Measurements from ENCODE around the gene REN.

The REN gene

DNA sequence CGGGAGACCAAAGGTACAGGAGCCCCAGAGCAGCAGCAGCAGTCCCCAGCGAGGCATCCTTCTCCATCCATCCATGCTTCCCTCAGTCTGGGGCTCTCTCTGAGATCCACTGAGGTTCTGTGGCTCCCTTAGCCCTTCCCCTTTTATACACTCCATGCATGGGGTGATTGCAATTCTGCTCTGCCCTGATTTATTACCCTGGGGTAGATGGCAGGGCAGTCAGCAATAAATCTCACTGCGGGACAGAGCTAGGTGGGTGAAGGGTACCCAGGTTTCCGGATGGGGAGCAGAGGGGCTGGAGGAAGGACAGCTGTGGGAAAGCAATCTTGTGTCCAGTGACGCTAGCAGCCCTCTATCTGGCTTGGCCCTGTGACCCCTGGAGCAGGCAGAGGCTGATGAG, at the start of gene REN:
Gene REN, minus strand, starts transcription at position 119 of the 400 bp plus-strand sequence. Its CDS starts 44 bp downstream, at position 75.
- no peak for DNase-seq (ENCODE audit: low spot score)

GRCh38 chr1:204213668-204214662, 47.8 kb upstream of the REN start, which contains the start of gene GOLT1A:
Gene GOLT1A (minus strand): TSS chr1:204213988. CDS start chr1:204213906, 82 bp downstream.
- DNase-seq (ENCODE audit: low spot score) (peak; percentile 64), FAIRE-seq (no peak)

More for the DNA sequence above, at the start of gene REN:
- FAIRE-seq, result no peak

DNA sequence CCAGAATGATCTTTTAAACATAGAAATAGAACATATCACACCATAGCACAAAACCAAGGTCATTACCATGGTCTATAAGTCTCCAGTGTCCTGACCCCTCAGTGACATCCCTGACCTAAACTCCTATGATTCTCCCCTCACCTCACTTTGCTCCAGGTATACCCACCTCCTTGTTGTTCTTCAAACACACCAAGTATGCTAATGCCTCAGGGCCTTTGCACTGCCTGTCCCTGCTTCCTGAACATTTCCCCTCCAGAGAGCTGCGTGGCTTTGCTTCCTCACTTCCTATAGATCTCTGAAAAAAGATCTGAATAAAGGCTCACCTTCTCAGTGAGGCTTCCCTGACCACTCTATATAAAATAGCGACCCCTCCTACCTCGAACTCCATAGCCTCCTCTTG, 46.6 kb upstream of the REN start:
- no peak for FAIRE-seq
- DNase-seq (ENCODE audit: low spot score), result no peak

GRCh38 chr1:204211046-204211445, 44.9 kb upstream of the REN start:
- FAIRE-seq, result no peak
- no peak for DNase-seq (ENCODE audit: low spot score)

- DNase-seq (ENCODE audit: low spot score) (peak; percentile 86), FAIRE-seq (peak; percentile 44)
These were observed 41.0 kb upstream of the REN start for GRCh38 chr1:204207136-204207616.

GRCh38 chr1:204206121-204206520, 40.0 kb upstream of the REN start:
- DNase-seq (ENCODE audit: low spot score), result no peak
- FAIRE-seq, result no peak

- FAIRE-seq (no peak), DNase-seq (ENCODE audit: low spot score) (no peak)
These were observed 39.3 kb upstream of the REN start for GRCh38 chr1:204205486-204205885.

- FAIRE-seq, result no peak
- DNase-seq (ENCODE audit: low spot score), result no peak
These were observed 38.8 kb upstream of the REN start for GRCh38 chr1:204204944-204205343.

DNA sequence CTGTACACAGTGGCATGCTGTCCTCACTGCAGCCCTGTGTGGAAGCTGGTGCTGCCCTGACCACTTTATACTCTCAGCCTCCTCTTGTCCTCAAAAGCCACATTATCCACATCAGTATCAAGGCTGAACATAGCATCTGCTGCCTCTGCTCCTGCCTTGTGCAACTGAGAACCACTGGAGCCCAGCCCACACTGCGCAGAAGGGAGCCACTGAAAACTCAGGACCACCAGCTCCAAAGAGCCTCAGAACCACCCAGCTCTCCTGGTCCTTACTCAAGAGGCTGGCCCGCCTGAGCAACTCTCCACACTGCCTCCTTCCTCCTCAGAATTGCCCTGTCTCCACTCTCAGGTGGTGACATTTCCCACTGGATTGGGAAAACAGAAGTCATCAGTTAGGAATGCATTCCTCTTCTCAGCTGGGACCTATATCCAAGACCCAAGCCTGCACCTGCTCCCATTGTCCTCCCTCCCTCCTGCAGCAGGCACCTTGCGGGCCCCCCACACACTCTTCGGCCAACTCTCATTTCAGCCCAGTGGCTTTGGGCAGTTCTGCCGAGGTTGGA, 37.1 kb upstream of the REN start:
- DNase-seq (ENCODE audit: low spot score) (peak; percentile 73), FAIRE-seq (no peak)

DNA sequence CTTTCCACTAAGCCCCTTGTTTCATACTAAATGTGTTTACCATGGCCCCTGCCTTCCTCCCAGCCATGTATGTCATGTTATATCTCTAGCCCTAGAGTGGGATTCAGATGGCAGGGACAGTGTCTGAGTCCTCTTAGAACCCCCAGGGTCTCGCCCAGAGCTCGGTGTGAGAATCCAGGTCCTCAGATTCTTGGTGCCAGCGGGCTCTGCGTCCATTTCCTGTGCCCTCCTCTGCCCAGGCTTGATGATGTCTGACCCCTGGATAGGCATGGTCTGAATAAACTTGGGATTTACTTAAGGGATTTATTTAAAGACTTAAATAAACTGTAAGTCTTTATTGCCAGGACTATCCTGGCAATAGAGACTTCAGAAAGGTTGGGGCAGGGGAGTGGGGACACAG, 36.3 kb upstream of the REN start:
- FAIRE-seq (no peak), DNase-seq (ENCODE audit: low spot score) (no peak)

DNA sequence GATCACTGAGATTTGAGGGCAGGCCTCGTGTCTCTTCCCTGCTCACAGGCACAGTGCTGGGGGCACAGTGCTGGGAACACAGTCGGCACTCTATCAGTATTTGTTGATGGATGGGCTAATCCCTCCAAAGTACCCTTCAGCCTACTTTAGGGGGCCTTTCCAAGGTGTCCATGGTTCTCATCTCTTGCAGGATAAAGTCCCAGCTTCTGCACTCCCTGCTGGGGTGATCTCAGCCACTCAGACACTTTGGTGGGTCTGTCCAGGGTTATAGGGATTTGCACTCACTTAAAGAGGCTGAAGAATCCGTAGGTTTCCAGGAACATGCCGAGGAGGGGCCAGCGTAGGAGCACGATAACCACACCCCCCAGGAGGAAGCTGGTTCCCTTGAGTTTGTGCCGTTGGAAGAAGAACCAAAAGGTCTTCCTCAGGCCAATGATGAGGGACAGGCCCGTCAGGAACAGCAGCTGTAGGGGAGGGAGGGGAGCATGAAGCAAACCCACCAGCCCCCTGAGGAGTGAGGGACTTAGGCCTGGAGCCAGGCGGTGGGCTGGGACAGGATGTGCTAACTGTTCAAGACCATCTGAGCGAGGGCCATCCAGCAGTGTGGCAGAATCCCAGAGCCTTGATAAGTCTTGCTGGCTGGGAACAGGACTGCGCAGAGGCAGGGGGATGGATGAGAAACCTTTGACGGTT, 35.4 kb upstream of the REN start:
- DNase-seq (ENCODE audit: low spot score) (no peak), FAIRE-seq (no peak)

DNA sequence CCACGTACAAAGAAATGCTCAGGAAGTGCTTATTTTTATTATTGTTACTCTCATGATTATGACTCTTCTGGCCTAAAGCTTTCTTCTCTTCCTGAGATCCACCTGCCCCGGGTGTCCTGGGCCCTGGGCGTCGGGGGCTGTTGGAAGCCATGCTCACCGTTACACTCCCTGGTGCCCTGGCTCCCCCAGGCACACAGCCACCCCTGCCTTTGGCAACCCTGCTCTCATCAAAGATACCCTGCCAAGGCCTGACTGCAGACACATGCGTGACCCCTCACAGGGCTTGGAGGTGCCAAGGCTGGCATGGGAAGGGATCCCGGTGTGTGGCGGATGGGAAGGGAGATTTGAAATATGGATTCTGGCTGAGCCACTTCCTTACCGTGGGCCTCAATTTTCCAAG, 33.4 kb upstream of the REN start:
- FAIRE-seq, result no peak
- DNase-seq (ENCODE audit: low spot score), result no peak

- FAIRE-seq, result peak; percentile 63
These were observed 32.5 kb upstream of the REN start for GRCh38 chr1:204198348-204199340.

DNA sequence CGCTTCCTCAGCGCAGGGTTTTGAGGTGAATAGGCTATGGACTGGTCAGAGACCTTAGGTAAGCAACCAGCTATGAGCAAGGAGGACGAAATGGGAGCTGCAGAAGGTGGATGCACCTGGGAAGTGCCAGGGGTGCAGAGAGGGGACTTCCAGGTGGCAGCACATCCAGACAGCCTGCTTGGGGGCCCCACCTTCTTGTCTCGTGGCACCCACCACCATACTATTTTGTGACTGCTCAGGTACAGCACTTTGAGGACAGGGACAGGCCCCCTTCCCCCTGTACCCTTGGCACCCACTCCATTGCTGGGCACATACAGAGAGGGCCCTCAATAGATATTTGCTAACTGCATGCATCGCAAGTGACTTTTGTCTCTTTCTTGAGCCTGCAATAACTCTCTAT, 30.9 kb upstream of the REN start:
- peak; percentile 9 for FAIRE-seq
- DNase-seq (ENCODE audit: low spot score), result no peak

More at GRCh38 chr1:204198348-204199340, 32.5 kb upstream of the REN start:
- peak; percentile 86 for DNase-seq (ENCODE audit: low spot score)

DNA sequence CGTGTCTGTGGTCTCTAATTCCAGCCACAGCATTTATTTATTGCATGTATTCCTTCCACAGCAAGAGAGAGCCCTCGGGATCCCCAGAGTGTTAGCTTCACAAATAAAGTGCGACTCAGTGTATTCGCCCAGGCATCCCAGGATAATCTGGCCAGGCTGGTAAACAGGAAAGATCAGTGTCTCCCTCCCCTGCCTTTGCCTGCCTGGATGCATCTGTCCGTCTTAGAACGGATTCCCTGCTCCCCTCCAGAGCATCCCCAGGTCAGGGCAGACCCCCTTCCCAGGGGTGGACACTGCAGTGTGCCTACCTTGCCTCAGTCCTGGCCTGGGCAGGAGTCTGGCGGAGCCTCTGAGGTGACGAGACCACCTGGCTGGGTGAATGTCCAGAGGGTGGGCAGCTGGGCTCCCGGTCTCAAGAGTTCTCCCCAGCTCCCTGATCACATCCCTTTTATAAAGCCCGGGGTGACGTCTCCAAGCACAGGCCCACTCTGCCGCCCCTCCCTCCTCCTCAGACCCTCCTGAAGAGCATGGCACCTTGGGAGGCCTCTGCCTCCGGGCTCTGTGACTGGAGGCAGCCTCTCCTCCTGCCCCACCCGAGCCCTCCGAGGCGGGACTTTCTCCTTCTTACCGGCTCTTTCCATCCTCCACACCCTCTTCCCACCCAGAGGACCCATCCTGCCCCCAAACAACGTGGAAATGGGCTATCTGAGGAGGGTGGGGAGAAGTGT, 30.1 kb upstream of the REN start, which contains the start of gene KISS1:
Gene KISS1, minus strand, starts transcription at position 424 of the 728 bp plus-strand sequence. CDS start 3,615 bp downstream, outside the sequence.
- DNase-seq (ENCODE audit: low spot score) (no peak), FAIRE-seq (peak; percentile 67)

DNA sequence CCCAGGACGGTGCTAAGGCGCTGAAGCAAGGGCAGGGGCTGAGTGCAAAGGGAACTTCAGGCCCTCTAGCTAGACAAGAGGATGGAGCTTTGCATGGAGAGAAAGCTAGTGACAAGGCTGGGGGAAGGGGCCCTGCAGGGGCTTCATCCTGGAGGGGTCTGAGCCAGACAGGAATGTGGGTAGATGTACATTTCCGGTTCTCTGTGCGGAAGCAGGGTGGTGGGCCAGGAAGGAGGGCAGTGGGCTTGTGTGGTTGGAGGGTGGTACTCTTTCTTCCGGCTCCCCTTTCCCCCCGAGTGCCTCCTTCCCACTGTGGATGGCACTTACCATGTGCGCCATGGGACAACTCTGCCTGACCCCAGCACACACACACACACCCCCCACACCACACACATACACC, 28.6 kb upstream of the REN start:
- FAIRE-seq, result no peak
- no peak for DNase-seq (ENCODE audit: low spot score)

DNA sequence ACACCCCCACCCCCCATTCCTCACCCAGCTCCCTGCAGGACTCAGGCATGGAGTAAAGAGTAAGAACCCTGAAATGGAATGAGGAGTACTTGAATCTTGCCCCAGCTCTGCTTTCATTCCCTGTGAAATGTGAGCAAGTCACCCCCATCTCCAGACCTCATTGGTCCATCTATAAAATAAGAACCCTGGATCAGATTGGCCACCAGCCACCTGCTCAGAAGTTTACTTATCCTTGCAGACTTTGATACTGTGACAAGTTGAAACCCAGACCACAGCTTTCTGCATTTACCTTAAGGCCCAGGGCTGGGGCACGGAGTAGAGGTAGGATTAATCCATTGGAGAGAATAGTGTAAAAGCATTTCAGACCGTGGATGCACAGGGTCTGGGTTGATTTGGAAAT, 27.9 kb upstream of the REN start:
- FAIRE-seq, result no peak
- no peak for DNase-seq (ENCODE audit: low spot score)

- DNase-seq (ENCODE audit: low spot score) (no peak), FAIRE-seq (no peak)
These were observed 26.6 kb upstream of the REN start for GRCh38 chr1:204192589-204193352.

DNA sequence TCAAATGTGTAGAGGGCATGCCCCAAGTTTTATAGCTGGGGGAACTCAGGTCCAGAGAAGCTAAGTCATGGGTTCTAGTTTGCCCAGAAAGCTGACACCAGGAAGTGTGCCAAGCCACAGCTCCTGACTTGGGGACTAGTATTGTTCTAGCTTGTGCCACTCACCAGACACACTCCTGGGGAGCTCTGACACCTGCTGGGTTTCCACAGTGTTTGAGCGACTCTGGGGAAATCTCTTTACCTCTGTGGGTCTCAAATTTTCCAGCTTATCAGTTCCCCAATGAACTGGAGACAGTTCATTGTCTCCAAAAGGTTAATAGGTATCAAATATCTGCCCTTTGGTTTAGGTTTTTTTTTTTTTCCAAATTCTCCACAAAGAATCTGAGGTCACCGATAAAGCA, 25.9 kb upstream of the REN start:
- no peak for DNase-seq (ENCODE audit: low spot score)
- no peak for FAIRE-seq
